Measurements from ENCODE around the gene DDAH1. TPM values are rescaled to one million over a fixed set of nuclear protein-coding genes. Genes with fewer than 3 reads are reported as not detected.

The DDAH1 gene
- total and polyA plus RNA-seq, 2 experiments from 2014 or later = 19.5 to 49.8 TPM

DNA sequence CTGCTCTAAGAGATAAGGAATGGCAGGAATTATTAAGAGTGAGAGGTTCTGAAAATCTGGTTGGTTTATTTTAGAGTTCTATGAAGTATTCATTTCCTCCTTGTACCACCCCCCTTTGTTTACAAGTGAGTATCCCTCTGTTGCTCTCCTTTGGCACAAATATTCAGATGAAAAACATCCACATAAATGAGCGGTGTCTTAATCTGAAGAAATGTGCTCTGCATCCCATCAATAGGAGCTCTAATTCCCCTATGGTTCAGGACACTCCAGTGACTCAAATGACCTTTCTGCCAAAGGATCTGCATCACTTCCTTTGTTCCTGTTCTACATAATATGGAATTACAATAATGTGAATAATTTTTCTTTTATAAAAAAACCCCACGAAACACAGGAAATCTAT lies 16.6 kb downstream of the DDAH1 start:
- Histone ChIP-seq H3K36me3 (replicated peaks; ENCODE audit: insufficient read depth, low read depth) (no peaks in the 10 kb centered on the region), H3K27me3 (no peaks in the 10 kb centered on the region), H3K9me2 (replicated peaks; ENCODE audit: insufficient read depth) (no peaks in the 10 kb centered on the region), H3K9me3 (ENCODE audit: low read depth) (no peaks in the 10 kb centered on the region), H3K4me3 (no peak overlapping the region), H3K4me2 (no peak overlapping the region), H4K20me1 (ENCODE audit: insufficient read depth, poor library complexity, severe bottlenecking) (no peaks in the 10 kb centered on the region), H3K27ac (no peak overlapping the region), H2AFZ (no peak overlapping the region), H3K4me1 (ENCODE audit: insufficient read depth) (no peaks in the 10 kb centered on the region), H3K79me2 (peaks cover 65% of the 10 kb centered on the region)
- WGBS (ENCODE audit: low lambda C conversion rate, missing lambda C conversion rate) = 85% methylated on average over 2 of the region's 2 CpGs
- DNase-seq (ENCODE audit: low spot score) = no peak
- TF ChIP-seq, protein P1, sequence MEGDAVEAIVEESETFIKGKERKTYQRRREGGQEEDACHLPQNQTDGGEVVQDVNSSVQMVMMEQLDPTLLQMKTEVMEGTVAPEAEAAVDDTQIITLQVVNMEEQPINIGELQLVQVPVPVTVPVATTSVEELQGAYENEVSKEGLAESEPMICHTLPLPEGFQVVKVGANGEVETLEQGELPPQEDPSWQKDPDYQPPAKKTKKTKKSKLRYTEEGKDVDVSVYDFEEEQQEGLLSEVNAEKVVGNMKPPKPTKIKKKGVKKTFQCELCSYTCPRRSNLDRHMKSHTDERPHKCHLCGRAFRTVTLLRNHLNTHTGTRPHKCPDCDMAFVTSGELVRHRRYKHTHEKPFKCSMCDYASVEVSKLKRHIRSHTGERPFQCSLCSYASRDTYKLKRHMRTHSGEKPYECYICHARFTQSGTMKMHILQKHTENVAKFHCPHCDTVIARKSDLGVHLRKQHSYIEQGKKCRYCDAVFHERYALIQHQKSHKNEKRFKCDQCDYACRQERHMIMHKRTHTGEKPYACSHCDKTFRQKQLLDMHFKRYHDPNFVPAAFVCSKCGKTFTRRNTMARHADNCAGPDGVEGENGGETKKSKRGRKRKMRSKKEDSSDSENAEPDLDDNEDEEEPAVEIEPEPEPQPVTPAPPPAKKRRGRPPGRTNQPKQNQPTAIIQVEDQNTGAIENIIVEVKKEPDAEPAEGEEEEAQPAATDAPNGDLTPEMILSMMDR (IDR thresholded peaks at IDR 0.05; ENCODE audit: poor library complexity) = no peak
- TF ChIP-seq EZH2 (IDR thresholded peaks at IDR 0.05; ENCODE audit: borderline replicate concordance) = no peak
- TF ChIP-seq EZH2phosphoT487 (IDR thresholded peaks at IDR 0.05; ENCODE audit: low read depth, severe bottlenecking, unreplicated experiment) = no peak

DNA sequence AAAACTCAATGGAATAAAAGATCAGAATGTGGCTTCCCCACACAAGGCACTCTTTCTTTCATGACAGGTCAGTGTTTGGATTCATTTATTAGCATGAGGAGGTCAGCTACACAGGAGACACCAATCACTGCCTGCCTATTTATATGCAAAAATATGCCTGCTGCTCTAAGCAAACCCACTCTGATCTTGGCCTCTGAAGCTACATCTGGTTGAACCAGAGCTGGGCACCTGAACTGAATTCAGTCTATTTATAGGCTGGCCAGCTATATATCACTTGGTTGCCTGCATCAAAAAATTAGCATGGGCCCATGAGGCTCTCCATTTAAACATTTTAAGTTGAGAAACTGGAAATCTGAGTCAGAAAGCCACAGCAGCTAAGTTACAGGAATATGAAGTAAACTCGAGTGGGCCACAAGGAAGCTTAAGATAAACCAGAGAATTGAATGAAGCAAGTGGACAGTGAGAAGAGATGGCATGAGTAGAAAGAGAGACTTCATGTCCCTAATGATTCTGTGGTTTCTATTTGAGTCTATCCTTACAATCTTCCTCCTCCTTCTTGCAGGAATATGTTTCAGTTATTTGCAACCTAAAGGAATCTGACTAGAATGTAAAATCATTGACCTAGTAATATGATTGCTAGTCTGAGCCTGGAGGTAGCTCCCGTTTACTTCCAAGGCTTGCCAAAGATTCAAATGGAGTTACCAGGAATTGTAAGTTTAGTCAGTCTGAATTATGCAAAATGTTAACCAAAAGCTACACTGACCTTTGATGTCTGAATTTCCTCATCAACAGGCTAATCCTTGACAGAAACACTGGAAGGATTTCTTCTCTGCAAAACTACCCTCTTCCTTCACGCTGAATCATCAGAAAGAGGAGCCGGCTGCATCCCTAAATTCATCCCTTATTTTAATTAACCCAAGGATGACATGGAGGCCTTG lies 17.7 kb downstream of the DDAH1 start:
- H3K4me2 ChIP-seq = no peak overlapping the region

DNA sequence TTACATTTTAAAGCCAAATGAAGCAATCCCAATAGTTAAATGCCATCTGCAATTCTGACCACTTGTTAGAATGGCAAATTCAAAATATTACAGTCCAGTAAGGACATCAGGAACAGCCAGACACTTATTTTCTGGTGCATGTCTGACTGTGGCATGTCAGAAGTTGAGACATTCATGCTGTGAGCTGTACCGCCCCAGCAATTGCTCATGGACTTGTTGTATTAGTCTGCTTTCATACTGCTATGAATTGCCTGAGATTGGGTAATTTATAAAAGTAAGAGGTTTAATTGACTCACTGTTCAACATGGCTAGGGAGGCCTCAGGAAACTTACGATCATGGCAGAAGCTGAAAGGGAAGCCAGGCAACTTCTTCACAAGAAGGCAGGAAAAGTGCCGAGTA lies 19.1 kb downstream of the DDAH1 start:
- no peak for DNase-seq (ENCODE audit: low spot score)
- peaks cover 48% of the 10 kb centered on the region for H3K79me2 ChIP-seq

More for the DNA sequence above, 17.7 kb downstream of the DDAH1 start:
- no peaks in the 10 kb centered on the region for H4K20me1 ChIP-seq (ENCODE audit: insufficient read depth, poor library complexity, severe bottlenecking)
- H3K4me1 ChIP-seq (ENCODE audit: insufficient read depth) = no peaks in the 10 kb centered on the region
- no peaks in the 10 kb centered on the region for H3K27me3 ChIP-seq
- no peak overlapping the region for H3K27ac ChIP-seq
- WGBS (ENCODE audit: low lambda C conversion rate, missing lambda C conversion rate) = 79% methylated on average over 4 of the region's 4 CpGs
- H2AFZ ChIP-seq = no peak overlapping the region
- no peak for DNase-seq (ENCODE audit: low spot score)
- TF ChIP-seq EZH2 (IDR thresholded peaks at IDR 0.05; ENCODE audit: borderline replicate concordance) = no peak
- TF ChIP-seq, protein P1 (IDR thresholded peaks at IDR 0.05; ENCODE audit: poor library complexity) = no peak
- TF ChIP-seq EZH2phosphoT487 (IDR thresholded peaks at IDR 0.05; ENCODE audit: low read depth, severe bottlenecking, unreplicated experiment) = no peak
- H3K36me3 ChIP-seq (replicated peaks; ENCODE audit: insufficient read depth, low read depth) = no peaks in the 10 kb centered on the region
- no peaks in the 10 kb centered on the region for H3K9me3 ChIP-seq (ENCODE audit: low read depth)
- no peaks in the 10 kb centered on the region for H3K9me2 ChIP-seq (replicated peaks; ENCODE audit: insufficient read depth)
- H3K4me3 ChIP-seq = no peak overlapping the region
- H3K79me2 ChIP-seq = peaks cover 61% of the 10 kb centered on the region

More for the DNA sequence above, 19.1 kb downstream of the DDAH1 start:
- no peaks in the 10 kb centered on the region for H3K4me1 ChIP-seq (ENCODE audit: insufficient read depth)
- H3K9me3 ChIP-seq (ENCODE audit: low read depth) = no peaks in the 10 kb centered on the region
- H3K27me3 ChIP-seq = no peaks in the 10 kb centered on the region
- H3K4me2 ChIP-seq = no peak overlapping the region
- no peak overlapping the region for H3K4me3 ChIP-seq
- H3K9me2 ChIP-seq (replicated peaks; ENCODE audit: insufficient read depth) = no peaks in the 10 kb centered on the region
- H3K36me3 ChIP-seq (replicated peaks; ENCODE audit: insufficient read depth, low read depth) = no peaks in the 10 kb centered on the region
- TF ChIP-seq EZH2phosphoT487 (IDR thresholded peaks at IDR 0.05; ENCODE audit: low read depth, severe bottlenecking, unreplicated experiment) (no peak), EZH2 (IDR thresholded peaks at IDR 0.05; ENCODE audit: borderline replicate concordance) (no peak)
- TF ChIP-seq, protein P1 (IDR thresholded peaks at IDR 0.05; ENCODE audit: poor library complexity) = no peak
- no peak overlapping the region for H2AFZ ChIP-seq
- 99% methylated on average over 3 of the region's 3 CpGs for WGBS (ENCODE audit: low lambda C conversion rate, missing lambda C conversion rate)
- no peaks in the 10 kb centered on the region for H4K20me1 ChIP-seq (ENCODE audit: insufficient read depth, poor library complexity, severe bottlenecking)
- H3K27ac ChIP-seq = no peak overlapping the region
